ENCODE data around the gene NECTIN2.
"Not testable (repeated sequence)": the region's sequence is repeated elsewhere in the genome, so short reads cannot be mapped to it uniquely, and the experiment has no call there.

NECTIN2 gene

GRCh38 chr19:44883922-44884321 is 37.8 kb downstream of the NECTIN2 start:
- Mint-ChIP-seq H3K27me3 (no peaks in the 10 kb centered on the region), H3K4me1 (peaks cover 1% of the 10 kb centered on the region), H3K4me3 (no peak overlapping the region), H3K27ac (no peak overlapping the region), H3K9me3 (no peaks in the 10 kb centered on the region)
- ATAC-seq (no peak), DNase-seq (no peak)

- no peaks in the 10 kb centered on the region for H3K9me3 Mint-ChIP-seq
- DNase-seq: no peak
- H3K27ac Mint-ChIP-seq: peak overlapping the region in 1 of 2 donors; percentile 68
Measured at GRCh38 chr19:44884566-44884965, 38.5 kb downstream of the NECTIN2 start.

GRCh38 chr19:44886141-44886540 is 40.0 kb downstream of the NECTIN2 start:
- H3K4me3 Mint-ChIP-seq: no peak overlapping the region
- DNase-seq: no peak

More at GRCh38 chr19:44884566-44884965, 38.5 kb downstream of the NECTIN2 start:
- Mint-ChIP-seq H3K4me1 (peaks cover 6% of the 10 kb centered on the region), H3K27me3 (no peaks in the 10 kb centered on the region), H3K4me3 (no peak overlapping the region)
- ATAC-seq: no peak

GRCh38 chr19:44887648-44888047 is 41.6 kb downstream of the NECTIN2 start:
- ATAC-seq: no peak
- Mint-ChIP-seq H3K4me3 (no peak overlapping the region), H3K9me3 (no peaks in the 10 kb centered on the region), H3K4me1 (peaks cover 26% of the 10 kb centered on the region), H3K27ac (peak overlapping the region in 1 of 2 donors; percentile 63), H3K27me3 (no peaks in the 10 kb centered on the region)
- no peak for DNase-seq

More at GRCh38 chr19:44886141-44886540, 40.0 kb downstream of the NECTIN2 start:
- Mint-ChIP-seq H3K27ac (no peak overlapping the region), H3K4me1 (peaks cover 14% of the 10 kb centered on the region), H3K27me3 (no peaks in the 10 kb centered on the region), H3K9me3 (no peaks in the 10 kb centered on the region)
- no peak for ATAC-seq

GRCh38 chr19:44888335-44888734 is 42.2 kb downstream of the NECTIN2 start:
- not testable (repeated sequence) for H3K9me3 Mint-ChIP-seq, ATAC-seq, H3K4me3 Mint-ChIP-seq, H3K27ac Mint-ChIP-seq, H3K27me3 Mint-ChIP-seq, DNase-seq
- peaks cover 32% of the 10 kb centered on the region for H3K4me1 Mint-ChIP-seq

GRCh38 chr19:44889830-44890365 is 43.8 kb downstream of the NECTIN2 start:
- Mint-ChIP-seq H3K27ac (peak overlapping the region; percentile 86 to 95), H3K4me3 (peak overlapping the region; percentile 80 to 91), H3K4me1 (peaks cover 45% of the 10 kb centered on the region), H3K27me3 (no peaks in the 10 kb centered on the region), H3K9me3 (no peaks in the 10 kb centered on the region)
- DNase-seq (no peak), ATAC-seq (no peak)

- ATAC-seq (peak; percentile 91), DNase-seq (peak; percentile 100)
- peak overlapping the region; percentile 86 to 95 for H3K27ac Mint-ChIP-seq
- H3K4me1 Mint-ChIP-seq: peaks cover 49% of the 10 kb centered on the region
- H3K27me3 Mint-ChIP-seq: no peaks in the 10 kb centered on the region
- no peaks in the 10 kb centered on the region for H3K9me3 Mint-ChIP-seq
- H3K4me3 Mint-ChIP-seq: peak overlapping the region; percentile 80 to 91
Measured at GRCh38 chr19:44890366-44891015, 44.4 kb downstream of the NECTIN2 start.

- Mint-ChIP-seq H3K27ac (peak within 1 kb of the TSS; percentile 94 to 95), H3K9me3 (no peaks in the 10 kb centered on the region), H3K27me3 (no peaks in the 10 kb centered on the region), H3K4me3 (peak within 1 kb of the TSS; percentile 80 to 91), H3K4me1 (peaks cover 55% of the 10 kb centered on the region)
- no peak for DNase-seq
- no peak for ATAC-seq
Measured at GRCh38 chr19:44891016-44891882, 45.2 kb downstream of the NECTIN2 start, which contains the start of gene TOMM40. Gene TOMM40 (plus strand): TSS chr19:44891254. CDS start chr19:44891416, 162 bp downstream.

GRCh38 chr19:44892932-44893331 is 46.8 kb downstream of the NECTIN2 start:
- H3K4me3 Mint-ChIP-seq: peak overlapping the region; percentile 80 to 90
- peak overlapping the region; percentile 52 to 82 for H3K27ac Mint-ChIP-seq
- no peaks in the 10 kb centered on the region for H3K9me3 Mint-ChIP-seq
- DNase-seq (no peak), ATAC-seq (no peak)
- no peaks in the 10 kb centered on the region for H3K27me3 Mint-ChIP-seq
- H3K4me1 Mint-ChIP-seq: peaks cover 55% of the 10 kb centered on the region

- Mint-ChIP-seq H3K9me3 (no peaks in the 10 kb centered on the region), H3K27me3 (no peaks in the 10 kb centered on the region), H3K27ac (no peak overlapping the region), H3K4me1 (peaks cover 55% of the 10 kb centered on the region), H3K4me3 (peak overlapping the region; percentile 80 to 90)
- no peak for DNase-seq
- no peak for ATAC-seq
Measured at GRCh38 chr19:44893332-44894051, 47.4 kb downstream of the NECTIN2 start.

GRCh38 chr19:44894052-44894400 is 47.9 kb downstream of the NECTIN2 start:
- H3K9me3 Mint-ChIP-seq: no peaks in the 10 kb centered on the region
- no peaks in the 10 kb centered on the region for H3K27me3 Mint-ChIP-seq
- no peak for DNase-seq
- peaks cover 53% of the 10 kb centered on the region for H3K4me1 Mint-ChIP-seq
- H3K4me3 Mint-ChIP-seq: no peak overlapping the region
- H3K27ac Mint-ChIP-seq: no peak overlapping the region
- no peak for ATAC-seq

- DNase-seq: no peak
- ATAC-seq: no peak
- Mint-ChIP-seq H3K27ac (peak overlapping the region in 1 of 2 donors; percentile 90), H3K27me3 (no peaks in the 10 kb centered on the region), H3K4me1 (peaks cover 47% of the 10 kb centered on the region), H3K4me3 (no peak overlapping the region), H3K9me3 (no peaks in the 10 kb centered on the region)
Measured at GRCh38 chr19:44894946-44895345, 48.8 kb downstream of the NECTIN2 start.

GRCh38 chr19:44897835-44898234 is 51.7 kb downstream of the NECTIN2 start:
- no peak overlapping the region for H3K4me3 Mint-ChIP-seq
- no peaks in the 10 kb centered on the region for H3K9me3 Mint-ChIP-seq
- DNase-seq (no peak), ATAC-seq (no peak)
- no peak overlapping the region for H3K27ac Mint-ChIP-seq
- H3K4me1 Mint-ChIP-seq: peaks cover 33% of the 10 kb centered on the region
- no peaks in the 10 kb centered on the region for H3K27me3 Mint-ChIP-seq

GRCh38 chr19:44900328-44901244 is 54.5 kb downstream of the NECTIN2 start:
- Mint-ChIP-seq H3K4me1 (peaks cover 17% of the 10 kb centered on the region), H3K27me3 (peaks cover 10% of the 10 kb centered on the region), H3K4me3 (no peak overlapping the region), H3K9me3 (no peaks in the 10 kb centered on the region), H3K27ac (peak overlapping the region in 1 of 2 donors; percentile 20)
- ATAC-seq: no peak
- no peak for DNase-seq

Measured in stimulated activated naive CD8-positive, alpha-beta T cell treated with anti-CD3 and anti-CD28 coated beads, Interleukin-15, amount 100 ng/mL, for 72 hours (primary cell).